Body of pancreas (tissue), 4 donors: ENCODE data around the gene POLR3H. TPM values are rescaled to one million over a fixed set of nuclear protein-coding genes. Genes with fewer than 3 reads are reported as not detected.

ENCODE experiments used
- ATAC-seq: fragments of 150-250 bp; one replicate; pipeline ENCODE4 v1.9.1; 2016
- DNase-seq, 4 donors: peaks; one replicate each; pipeline ENCODE4 v3.0.0-alpha.2; 2019
- H3K27ac ChIP-seq, 4 donors: fragments of 200-600 bp; sonication (generic); 1 replicate in 3 of 4; 2 replicates in 1 of 4; pipeline versions ENCODE4 v1.5.1 to v1.6.1; 2016 to 2019; ENCODE audit warnings: mild to moderate bottlenecking in 1 of 4, mixed read lengths in 1 of 4, moderate library complexity in 1 of 4
- H3K27me3 ChIP-seq, 2 donors: fragments of 200-600 bp; sonication (generic); one replicate each; pipeline ENCODE4 v1.6.0; 2016; ENCODE audit warnings: mild to moderate bottlenecking in 1 of 2
- H3K36me3 ChIP-seq, 2 donors: fragments of 200-600 bp; sonication (generic); replicated peaks in 1 of 2; 2 replicates each; pipeline ENCODE4 v1.5.1; 2016; ENCODE audit warnings: low read depth in 2 of 2; ENCODE audit not compliant: insufficient read depth in 1 of 2
- H3K4me1 ChIP-seq: fragments of 200-600 bp; sonication (generic); one replicate; pipeline ENCODE4 v1.6.0; 2016
- H3K4me3 ChIP-seq, 2 donors: fragments of 200-600 bp; sonication (generic); 1 replicate in 1 of 2; 2 replicates in 1 of 2; pipeline ENCODE4 v1.5.1; 2016 to 2019
- H3K9me3 ChIP-seq, 3 donors: fragments of 200-600 bp; sonication (generic); 1 replicate in 2 of 3; 2 replicates in 1 of 3; pipeline ENCODE4 v1.5.1; 2016
- CTCF ChIP-seq, 7 experiments: fragments of 450-650 bp in 4 of 7; fragments of 200-600 bp in 3 of 7; sonication (generic) in 3 of 7; IDR thresholded peaks; one replicate each; pipeline ENCODE4 v1.5.1; 2016 to 2019; ENCODE audit warnings: antibody characterized with exemption in 7 of 7
- POLR2A ChIP-seq, 3 donors: fragments of 450-650 bp; IDR thresholded peaks; one replicate each; pipeline ENCODE4 v1.6.1; 2016; ENCODE audit warnings: antibody characterized with exemption in 3 of 3, mild to moderate bottlenecking in 2 of 3
- WGBS, 2 donors: methylation state at CpG; one replicate each; pipeline ENCODE4 v1.1.5; 2017; 5-methylcytosine and 5-hydroxymethylcytosine counted together
- intact Hi-C: fragments of 100-400 bp; cut with DNase I; formaldehyde crosslinking; loops from one replicate; pipeline ENCODE4 v1.15.1; 2023
- total RNA-seq, 2 donors: library from RNA; depleted of rRNA; stranded (reverse); fragments of >200 nt; gene quantifications; one replicate each; pipeline ENCODE4 v1.1.0, GENCODE V29; 2016

POLR3H gene
- total RNA-seq, 2 donors from 2014 or later = 18.9 to 24.7 TPM

GRCh38 chr22:41585898-41586297 lies 41.6 kb upstream of the POLR3H start:
- H3K27ac ChIP-seq = no peak overlapping the region
- WGBS, 2 donors = 95 to 96% methylated on average over 7 of the region's 7 CpGs
- no peaks in the 10 kb centered on the region for H3K9me3 ChIP-seq
- H3K27me3 ChIP-seq = no peaks in the 10 kb centered on the region
- intact Hi-C loops = no loop called here
- TF ChIP-seq CTCF (IDR thresholded peaks at IDR 0.05) (no peak), POLR2A (IDR thresholded peaks at IDR 0.05) (no peak)
- H3K36me3 ChIP-seq = no peaks in the 10 kb centered on the region
- ATAC-seq (no peak), DNase-seq (no peak)
- no peak overlapping the region for H3K4me3 ChIP-seq
- peaks cover 23% of the 10 kb centered on the region for H3K4me1 ChIP-seq

GRCh38 chr22:41584881-41585280 lies 40.6 kb upstream of the POLR3H start:
- TF ChIP-seq CTCF (IDR thresholded peaks at IDR 0.05) (no peak), POLR2A (IDR thresholded peaks at IDR 0.05) (no peak)
- ATAC-seq (no peak), DNase-seq (no peak)
- intact Hi-C loops = no loop called here
- H3K4me1 ChIP-seq = peaks cover 23% of the 10 kb centered on the region
- no peaks in the 10 kb centered on the region for H3K36me3 ChIP-seq
- H3K27me3 ChIP-seq = no peaks in the 10 kb centered on the region
- H3K4me3 ChIP-seq = no peak overlapping the region
- H3K27ac ChIP-seq = no peak overlapping the region
- H3K9me3 ChIP-seq = no peaks in the 10 kb centered on the region
- WGBS, 2 donors = 87 to 88% methylated on average over 6 of the region's 6 CpGs

GRCh38 chr22:41582694-41583093 lies 38.4 kb upstream of the POLR3H start:
- no peaks in the 10 kb centered on the region for H3K9me3 ChIP-seq
- intact Hi-C loops = no loop called here
- H3K4me3 ChIP-seq = no peak overlapping the region
- H3K27me3 ChIP-seq = no peaks in the 10 kb centered on the region
- 71 to 86% methylated on average over 8 of the region's 8 CpGs for WGBS, 2 donors
- ATAC-seq (no peak), DNase-seq (no peak)
- peaks cover 9% of the 10 kb centered on the region for H3K4me1 ChIP-seq
- no peak for TF ChIP-seq CTCF (IDR thresholded peaks at IDR 0.05)
- no peak for TF ChIP-seq POLR2A (IDR thresholded peaks at IDR 0.05)
- no peak overlapping the region for H3K27ac ChIP-seq
- H3K36me3 ChIP-seq = no peaks in the 10 kb centered on the region

- TF ChIP-seq POLR2A (IDR thresholded peaks at IDR 0.05) (no peak), CTCF (IDR thresholded peaks at IDR 0.05) (no peak)
- DNase-seq (no peak), ATAC-seq (no peak)
- WGBS, 2 donors = 84 to 90% methylated on average over 4 to 6 of the region's 6 CpGs
- intact Hi-C loops = no loop called here
- H3K27ac ChIP-seq = no peak overlapping the region
- H3K9me3 ChIP-seq = no peaks in the 10 kb centered on the region
- H3K4me1 ChIP-seq = no peaks in the 10 kb centered on the region
- no peaks in the 10 kb centered on the region for H3K27me3 ChIP-seq
- no peak overlapping the region for H3K4me3 ChIP-seq
- no peaks in the 10 kb centered on the region for H3K36me3 ChIP-seq
Measured at GRCh38 chr22:41579997-41580355, 35.7 kb upstream of the POLR3H start.

- H3K27ac ChIP-seq = no peak overlapping the region
- no peaks in the 10 kb centered on the region for H3K4me1 ChIP-seq
- ATAC-seq = no peak
- 94 to 96% methylated on average over 7 to 12 of the region's 12 CpGs for WGBS, 2 donors
- H3K36me3 ChIP-seq = no peaks in the 10 kb centered on the region
- H3K9me3 ChIP-seq = no peaks in the 10 kb centered on the region
- intact Hi-C loops = no loop called here
- TF ChIP-seq CTCF (IDR thresholded peaks at IDR 0.05) (no peak), POLR2A (IDR thresholded peaks at IDR 0.05) (no peak)
- no peak for DNase-seq
- no peak overlapping the region for H3K4me3 ChIP-seq
- no peaks in the 10 kb centered on the region for H3K27me3 ChIP-seq
Measured at GRCh38 chr22:41579297-41579996, 35.2 kb upstream of the POLR3H start.
